SU-DHL-6 (cell line): Measurements from ENCODE around the gene RASA1.

Experiments
- H2AFZ ChIP-seq: fragments of 200-600 bp; sonication (generic); 2 replicates; pipeline ENCODE4 v1.6.1; 2014; ENCODE audit warnings: low read depth, mild to moderate bottlenecking, moderate library complexity, mixed read lengths, antibody characterized with exemption, low read length; ENCODE audit not compliant: severe bottlenecking
- H3F3A ChIP-seq: fragments of 200-600 bp; shearing (Covaris generic); 2 replicates; pipeline ENCODE4 v1.6.0; 2016; ENCODE audit warnings: antibody characterized with exemption, mild to moderate bottlenecking; ENCODE audit not compliant: insufficient read depth
- H3K27ac ChIP-seq: fragments of 200-600 bp; sonication (generic); 2 replicates; pipeline ENCODE4 v1.5.1; 2016; ENCODE audit warnings: low read depth, mild to moderate bottlenecking, low read length, moderate library complexity, mixed read lengths
- H3K27me3 ChIP-seq: fragments of 200-600 bp; sonication (generic), shearing (Covaris generic); 2 replicates; pipeline ENCODE4 v1.6.0; 2014; ENCODE audit warnings: mild to moderate bottlenecking, low read length
- H3K36me3 ChIP-seq: fragments of 200-600 bp; sonication (generic); 2 replicates; pipeline ENCODE4 v1.6.1; 2014; ENCODE audit warnings: mild to moderate bottlenecking, low read length, mixed read lengths
- H3K4me2 ChIP-seq: fragments of 300-600, 200-600 bp; shearing (Covaris generic), sonication (generic); 2 replicates; pipeline ENCODE4 v1.6.0; 2014; ENCODE audit warnings: low read length, low read depth, mild to moderate bottlenecking; ENCODE audit not compliant: poor library complexity, severe bottlenecking
- H3K4me3 ChIP-seq: fragments of 200-600 bp; sonication (generic); 2 replicates; pipeline ENCODE4 v1.5.1; 2014; ENCODE audit warnings: antibody characterized with exemption, low read length, mild to moderate bottlenecking, mixed read lengths; ENCODE audit not compliant: insufficient read depth, poor library complexity, severe bottlenecking
- H3K79me2 ChIP-seq: fragments of 200-600 bp; sonication (generic); 2 replicates; pipeline ENCODE4 v1.6.1; 2014; ENCODE audit warnings: mild to moderate bottlenecking, low read length, moderate library complexity; ENCODE audit not compliant: insufficient read depth
- H3K9ac ChIP-seq: fragments of 200-600 bp; sonication (generic); 2 replicates; pipeline ENCODE4 v1.7.0; 2014; ENCODE audit warnings: mild to moderate bottlenecking, low read length
- H3K9me2 ChIP-seq: fragments of 200-600 bp; sonication (generic); replicated peaks from 2 replicates; pipeline ENCODE4 v1.6.1; 2014; ENCODE audit warnings: low read length; ENCODE audit not compliant: insufficient read depth
- H3K9me3 ChIP-seq: fragments of 200-600 bp; sonication (generic); 2 replicates; pipeline ENCODE4 v1.6.1; 2014; ENCODE audit warnings: low read length, mixed read lengths; ENCODE audit not compliant: insufficient read depth
- H4K20me1 ChIP-seq: fragments of 200-600 bp; sonication (generic); 2 replicates; pipeline ENCODE4 v1.6.1; 2014; ENCODE audit warnings: low read depth, mild to moderate bottlenecking, antibody characterized with exemption, low read length, moderate library complexity, mixed read lengths
- EZH2phosphoT487 ChIP-seq: fragments of 200-600 bp; sonication (generic), shearing (Covaris generic); conservative IDR thresholded peaks from 2 replicates; pipeline ENCODE4 v1.6.1; 2018; ENCODE audit warnings: mild to moderate bottlenecking, antibody characterized with exemption, low read length, moderate library complexity, mixed read lengths
- TF ChIP-seq, protein P1 (sequence below): fragments of 200-600 bp; sonication (generic); IDR thresholded peaks from one replicate; pipeline ENCODE4 v1.5.1; 2017; ENCODE audit warnings: antibody characterized with exemption, mild to moderate bottlenecking, low read length, moderate library complexity; ENCODE audit not compliant: insufficient read depth, poor library complexity, severe bottlenecking

Gene RASA1

GRCh38 chr5:87339986-87340385, 72.3 kb downstream of the RASA1 start:
- H4K20me1 ChIP-seq: no peaks in the 10 kb centered on the region
- no peak overlapping the region for H3K4me2 ChIP-seq
- no peaks in the 10 kb centered on the region for H3K9me3 ChIP-seq
- no peak overlapping the region for H3K4me3 ChIP-seq
- H3K9ac ChIP-seq: no peak overlapping the region
- H3K36me3 ChIP-seq: peaks cover 27% of the 10 kb centered on the region
- no peaks in the 10 kb centered on the region for H3F3A ChIP-seq
- H3K27me3 ChIP-seq: no peaks in the 10 kb centered on the region
- TF ChIP-seq, protein P1, sequence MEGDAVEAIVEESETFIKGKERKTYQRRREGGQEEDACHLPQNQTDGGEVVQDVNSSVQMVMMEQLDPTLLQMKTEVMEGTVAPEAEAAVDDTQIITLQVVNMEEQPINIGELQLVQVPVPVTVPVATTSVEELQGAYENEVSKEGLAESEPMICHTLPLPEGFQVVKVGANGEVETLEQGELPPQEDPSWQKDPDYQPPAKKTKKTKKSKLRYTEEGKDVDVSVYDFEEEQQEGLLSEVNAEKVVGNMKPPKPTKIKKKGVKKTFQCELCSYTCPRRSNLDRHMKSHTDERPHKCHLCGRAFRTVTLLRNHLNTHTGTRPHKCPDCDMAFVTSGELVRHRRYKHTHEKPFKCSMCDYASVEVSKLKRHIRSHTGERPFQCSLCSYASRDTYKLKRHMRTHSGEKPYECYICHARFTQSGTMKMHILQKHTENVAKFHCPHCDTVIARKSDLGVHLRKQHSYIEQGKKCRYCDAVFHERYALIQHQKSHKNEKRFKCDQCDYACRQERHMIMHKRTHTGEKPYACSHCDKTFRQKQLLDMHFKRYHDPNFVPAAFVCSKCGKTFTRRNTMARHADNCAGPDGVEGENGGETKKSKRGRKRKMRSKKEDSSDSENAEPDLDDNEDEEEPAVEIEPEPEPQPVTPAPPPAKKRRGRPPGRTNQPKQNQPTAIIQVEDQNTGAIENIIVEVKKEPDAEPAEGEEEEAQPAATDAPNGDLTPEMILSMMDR: no peak
- TF ChIP-seq EZH2phosphoT487: no peak
- no peak overlapping the region for H2AFZ ChIP-seq
- H3K27ac ChIP-seq: no peak overlapping the region
- H3K79me2 ChIP-seq: no peaks in the 10 kb centered on the region
- H3K9me2 ChIP-seq: no peaks in the 10 kb centered on the region

DNA sequence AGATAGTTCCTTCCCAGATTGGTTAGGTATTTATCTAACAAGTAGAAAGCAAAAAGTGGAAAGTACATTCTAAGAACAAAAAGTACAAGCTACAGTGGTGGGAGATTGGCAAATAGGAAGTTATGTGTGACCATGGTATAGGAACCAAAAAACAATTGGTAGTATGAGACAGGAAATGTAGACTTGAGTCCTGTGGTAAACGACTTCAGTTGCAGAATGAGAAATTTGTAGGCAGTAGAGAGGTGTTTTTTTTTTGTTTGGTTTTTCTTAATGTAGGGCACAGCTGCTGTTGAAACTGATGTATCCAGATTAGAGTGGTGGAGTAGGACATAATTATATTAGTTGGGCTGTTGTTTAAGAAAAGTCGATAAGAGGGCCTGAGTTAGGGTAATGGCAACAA, 73.0 kb downstream of the RASA1 start:
- no peaks in the 10 kb centered on the region for H3K27me3 ChIP-seq
- no peaks in the 10 kb centered on the region for H3K9me3 ChIP-seq
- peaks cover 27% of the 10 kb centered on the region for H3K36me3 ChIP-seq
- no peak overlapping the region for H3K4me2 ChIP-seq
- H3K4me3 ChIP-seq: no peak overlapping the region
- TF ChIP-seq EZH2phosphoT487: no peak
- TF ChIP-seq, protein P1: no peak
- no peak overlapping the region for H3K9ac ChIP-seq
- H3K27ac ChIP-seq: no peak overlapping the region
- no peak overlapping the region for H2AFZ ChIP-seq
- no peaks in the 10 kb centered on the region for H3K79me2 ChIP-seq
- H4K20me1 ChIP-seq: no peaks in the 10 kb centered on the region
- H3F3A ChIP-seq: no peaks in the 10 kb centered on the region
- no peaks in the 10 kb centered on the region for H3K9me2 ChIP-seq

DNA sequence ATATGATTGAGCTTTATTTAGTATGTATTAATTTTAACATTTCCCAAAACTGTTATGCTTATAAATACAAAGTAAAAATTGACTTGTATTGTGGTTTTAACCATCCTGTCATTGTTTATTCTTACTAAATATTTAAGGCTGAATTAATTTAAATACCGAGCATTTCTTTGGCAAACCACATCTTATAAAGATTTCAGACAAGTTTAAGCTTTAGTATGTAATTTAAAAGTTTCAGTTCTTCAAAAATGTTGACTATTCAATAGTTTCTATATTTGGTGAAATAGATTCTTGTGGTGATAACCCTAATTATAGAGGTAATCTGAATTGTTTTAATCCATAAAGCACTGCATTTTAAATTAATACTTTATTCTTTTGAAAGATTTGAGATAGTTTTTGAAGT, 79.6 kb downstream of the RASA1 start:
- Histone ChIP-seq H4K20me1 (no peaks in the 10 kb centered on the region), H3F3A (0 out of 2 replicates have a peak, but pooled peaks cover 8% of the 10 kb centered on the region), H3K27me3 (no peaks in the 10 kb centered on the region), H3K79me2 (no peaks in the 10 kb centered on the region), H3K9me2 (no peaks in the 10 kb centered on the region), H2AFZ (no peak overlapping the region), H3K4me2 (no peak overlapping the region), H3K9ac (no peak overlapping the region), H3K4me3 (no peak overlapping the region), H3K36me3 (peaks cover 22% of the 10 kb centered on the region), H3K27ac (no peak overlapping the region), H3K9me3 (no peaks in the 10 kb centered on the region)
- TF ChIP-seq, protein P1: no peak
- TF ChIP-seq EZH2phosphoT487: no peak

DNA sequence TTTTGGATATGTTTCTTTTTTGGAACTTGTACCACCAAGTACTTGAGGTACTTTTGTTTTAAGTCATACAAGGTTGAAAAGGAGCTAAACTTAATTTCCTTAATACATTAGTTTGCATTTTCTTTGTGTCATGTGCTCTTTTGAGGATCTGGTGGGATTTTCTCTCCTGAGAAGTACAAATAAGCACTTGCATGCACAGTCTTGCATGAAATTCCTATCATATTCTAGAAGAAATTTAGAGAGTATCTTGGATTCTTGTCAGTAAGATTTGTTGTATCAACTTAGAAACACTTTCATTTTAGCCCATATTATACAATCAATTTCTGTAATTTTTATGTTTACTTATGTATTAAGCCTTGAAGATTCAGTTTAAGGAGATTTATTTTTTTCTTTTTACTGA, 80.2 kb downstream of the RASA1 start:
- Histone ChIP-seq H3K9me2 (no peaks in the 10 kb centered on the region), H3F3A (0 out of 2 replicates have a peak, but pooled peaks cover 8% of the 10 kb centered on the region), H3K79me2 (no peaks in the 10 kb centered on the region), H3K4me2 (no peak overlapping the region), H3K27ac (no peak overlapping the region), H4K20me1 (no peaks in the 10 kb centered on the region), H3K9me3 (no peaks in the 10 kb centered on the region), H3K36me3 (peaks cover 21% of the 10 kb centered on the region), H3K27me3 (no peaks in the 10 kb centered on the region), H3K9ac (no peak overlapping the region), H3K4me3 (no peak overlapping the region), H2AFZ (no peak overlapping the region)
- TF ChIP-seq, protein P1: no peak
- TF ChIP-seq EZH2phosphoT487: no peak
